Cerebellar nuclear complex (tissue), 1 donor: ENCODE measurements around the gene TULP4.

Experiments
- DNase-seq, 2 experiments: peaks; one replicate each; lab custom pipeline; 2025; lab: John Stamatoyannopoulos, UW

The TULP4 gene

DNA sequence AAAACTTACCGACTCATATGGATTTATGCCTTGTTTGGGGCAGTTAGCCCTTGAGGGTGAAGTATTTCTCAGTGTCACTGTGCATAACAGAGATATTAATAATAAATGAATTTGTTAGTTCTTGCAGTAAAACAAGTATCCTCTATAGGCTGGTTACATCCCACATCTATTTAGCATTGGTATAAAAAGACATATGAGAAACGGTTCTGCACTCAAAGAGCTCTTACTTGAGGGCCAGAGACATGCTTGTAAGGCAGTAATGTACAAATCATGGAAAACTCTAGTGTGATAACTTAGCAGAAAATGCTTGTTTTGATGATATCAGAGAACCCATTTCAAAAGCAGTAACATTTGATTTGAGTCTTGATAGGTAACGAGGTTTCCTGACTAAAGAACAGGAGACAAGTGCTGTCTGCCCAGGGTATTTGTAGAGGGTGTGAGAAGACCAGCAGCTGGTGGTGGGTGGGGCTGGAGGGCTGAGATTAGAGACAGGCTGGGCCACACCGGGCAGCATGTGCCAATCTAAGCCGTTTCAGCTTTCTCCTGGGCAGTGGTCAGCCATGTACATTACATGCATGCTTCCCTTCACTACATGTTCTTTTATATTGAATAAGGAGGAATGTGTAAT lies 46.3 kb downstream of the TULP4 start:
- peak in 1 of 2 experiments; percentile 11 for DNase-seq

- no peak for DNase-seq
Observed at GRCh38 chr6:158361068-158361467, 48.8 kb downstream of the TULP4 start.

DNA sequence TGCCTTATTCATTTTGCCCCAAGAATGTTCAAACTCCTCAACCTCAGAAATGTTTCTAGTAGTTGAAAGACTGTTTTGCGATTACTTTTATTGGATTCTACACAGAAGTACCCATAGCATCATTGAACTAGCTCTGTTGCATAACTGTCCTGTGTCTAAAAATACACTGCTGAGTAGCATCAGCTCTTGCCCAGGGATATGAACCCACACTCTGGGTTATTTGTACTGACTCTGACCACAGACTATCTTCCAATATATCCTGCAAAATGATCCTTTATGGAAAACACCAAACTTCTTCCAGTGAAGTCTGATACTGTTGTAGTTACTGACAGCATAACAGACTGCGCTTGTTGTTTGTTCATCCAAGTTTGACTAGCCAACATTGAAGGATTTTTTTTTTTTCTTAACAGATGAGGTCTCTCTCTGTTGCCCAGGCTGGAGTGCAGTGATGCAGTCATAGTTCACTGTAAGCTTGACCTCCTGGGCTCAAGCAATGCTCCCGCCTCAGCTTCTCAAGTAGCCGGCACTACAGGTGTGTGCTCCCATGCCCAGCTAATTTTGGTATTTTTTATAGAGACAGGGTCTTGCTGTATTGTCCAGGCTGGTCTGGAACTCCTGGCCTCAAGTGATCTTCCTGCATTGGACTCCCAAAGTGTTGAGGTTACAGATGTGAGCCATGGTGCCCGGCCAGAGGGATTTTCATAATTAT lies 49.9 kb downstream of the TULP4 start:
- DNase-seq, result peak; percentile 7 to 25

DNA sequence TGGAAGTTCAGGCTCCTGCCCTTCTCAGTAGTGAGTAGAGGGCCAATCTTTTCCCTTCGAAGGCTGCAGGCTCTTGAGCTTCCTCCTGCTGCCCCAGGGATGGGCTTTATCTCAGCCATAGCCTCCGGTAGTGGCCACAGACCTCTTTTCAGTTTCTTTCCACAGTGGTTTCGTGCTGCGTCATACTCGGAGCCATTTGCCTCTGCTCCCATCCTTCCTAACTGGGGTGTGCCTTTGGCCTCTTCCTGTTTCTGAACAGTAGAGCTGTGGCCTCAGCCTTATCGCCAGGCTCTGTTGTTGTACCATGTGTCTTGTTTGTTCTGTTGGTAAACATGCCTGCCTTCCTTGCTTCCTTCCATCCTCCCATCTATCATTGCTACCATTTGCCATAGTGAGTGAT lies 54.1 kb downstream of the TULP4 start:
- DNase-seq, result no peak

GRCh38 chr6:158367816-158368215 lies 55.6 kb downstream of the TULP4 start:
- no peak for DNase-seq

DNA sequence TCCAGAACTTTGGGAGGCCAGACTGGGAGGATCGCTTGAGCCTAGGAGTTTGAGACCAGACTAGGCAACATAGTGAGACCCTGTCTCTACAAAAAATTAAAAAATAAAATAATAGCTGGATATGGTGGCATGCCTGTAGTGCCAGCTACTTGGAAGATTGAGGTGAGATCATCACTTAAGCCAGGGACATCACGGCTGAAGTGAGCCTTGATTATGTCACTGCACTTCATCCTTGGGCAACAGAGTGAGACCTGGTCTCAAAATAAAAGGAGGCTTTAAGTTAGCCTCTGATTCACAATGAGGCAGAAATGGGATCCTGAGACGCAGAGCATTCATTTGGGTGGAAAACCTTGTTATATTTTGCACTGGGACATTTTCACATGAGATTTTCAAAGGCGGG lies 57.0 kb downstream of the TULP4 start:
- no peak for DNase-seq

GRCh38 chr6:158370805-158371204 lies 58.5 kb downstream of the TULP4 start:
- no peak for DNase-seq

- DNase-seq, result no peak
Observed at GRCh38 chr6:158371261-158371660, 59.0 kb downstream of the TULP4 start.

GRCh38 chr6:158372574-158372973 lies 60.3 kb downstream of the TULP4 start:
- DNase-seq, result no peak

DNA sequence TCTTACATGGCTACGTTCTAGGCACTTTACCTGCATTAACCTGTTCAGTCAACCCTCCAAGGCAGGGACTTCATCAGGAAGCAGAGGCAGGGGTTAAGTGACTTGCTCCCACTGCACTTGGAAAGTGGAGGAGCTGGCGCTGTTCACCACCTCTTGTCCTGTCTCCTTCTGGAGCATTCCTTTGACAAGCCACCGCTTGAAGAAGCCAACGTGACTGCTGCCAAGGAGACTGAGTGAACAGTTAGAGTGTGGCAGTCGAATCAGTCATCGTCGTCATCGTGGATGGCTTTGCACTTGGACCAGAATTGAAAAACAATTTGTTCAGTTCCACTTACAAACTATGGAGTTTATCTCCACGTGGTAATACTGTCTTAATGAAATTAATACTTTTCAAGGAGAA lies 60.9 kb downstream of the TULP4 start:
- no peak for DNase-seq

GRCh38 chr6:158374020-158374419 lies 61.8 kb downstream of the TULP4 start:
- no peak for DNase-seq

DNA sequence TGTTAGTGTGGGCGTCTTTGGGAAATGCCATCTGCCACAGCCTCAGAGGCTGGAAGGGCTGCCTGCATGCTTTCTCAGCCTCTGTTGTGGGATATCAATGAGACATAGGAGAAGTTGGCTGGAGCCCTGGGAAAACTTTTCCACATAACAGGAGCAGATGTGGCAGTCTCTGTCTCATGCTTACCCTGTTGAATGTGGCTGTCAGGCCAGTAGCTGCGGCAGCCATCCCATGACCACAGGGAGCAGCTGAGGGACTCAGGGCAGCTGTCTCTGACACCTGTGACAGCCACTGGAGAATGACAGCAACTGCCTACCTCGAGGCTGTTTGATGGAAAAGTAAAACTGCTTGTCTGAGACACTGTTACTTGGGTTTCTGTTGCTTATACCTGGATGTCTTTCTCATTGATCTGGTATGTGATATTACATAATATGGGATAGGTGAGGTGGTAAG lies 64.4 kb downstream of the TULP4 start:
- no peak for DNase-seq

DNA sequence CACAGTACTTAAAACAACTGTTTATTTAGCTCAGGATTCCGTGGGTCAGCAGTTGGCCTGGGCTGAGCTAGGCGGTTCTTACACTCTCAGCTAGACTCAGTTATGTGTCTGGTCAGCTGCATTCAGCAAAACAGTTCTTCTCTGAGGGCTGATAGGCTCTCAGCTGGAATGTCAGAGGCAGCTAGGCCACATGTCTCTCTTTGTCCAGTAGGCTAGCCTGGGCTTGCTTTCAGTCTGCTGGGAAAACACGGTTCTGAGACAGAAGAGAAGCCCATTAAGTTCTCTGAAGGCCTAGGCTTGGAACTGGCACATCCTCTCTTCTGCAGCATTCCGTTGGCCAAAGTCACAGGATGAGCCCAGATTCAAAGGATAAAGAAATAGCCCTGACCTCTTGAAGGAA lies 65.6 kb downstream of the TULP4 start:
- no peak for DNase-seq

GRCh38 chr6:158379336-158379735 lies 67.1 kb downstream of the TULP4 start:
- no peak for DNase-seq

GRCh38 chr6:158381214-158381613 lies 68.9 kb downstream of the TULP4 start:
- DNase-seq, result no peak

- no peak for DNase-seq
Observed at GRCh38 chr6:158382491-158382890, 70.2 kb downstream of the TULP4 start.

DNA sequence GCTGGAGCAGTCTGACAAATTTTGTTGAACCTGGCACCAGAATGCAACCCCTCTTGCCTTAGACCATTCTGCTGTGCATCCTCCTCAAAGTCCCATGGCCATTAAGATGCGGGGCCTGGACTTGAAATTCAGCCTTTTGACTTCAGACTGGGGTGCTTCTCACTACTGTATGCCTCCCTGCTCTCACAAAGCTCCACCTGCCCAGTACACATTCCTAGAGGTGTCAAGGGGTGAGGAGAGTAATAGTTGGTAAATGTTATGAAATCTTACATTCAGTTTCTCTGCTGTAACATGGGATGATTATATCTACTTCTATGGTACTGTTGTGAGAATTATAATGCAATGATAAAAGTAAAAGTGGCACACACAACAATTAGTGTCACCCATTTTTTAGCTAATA lies 70.8 kb downstream of the TULP4 start:
- DNase-seq, result no peak

DNA sequence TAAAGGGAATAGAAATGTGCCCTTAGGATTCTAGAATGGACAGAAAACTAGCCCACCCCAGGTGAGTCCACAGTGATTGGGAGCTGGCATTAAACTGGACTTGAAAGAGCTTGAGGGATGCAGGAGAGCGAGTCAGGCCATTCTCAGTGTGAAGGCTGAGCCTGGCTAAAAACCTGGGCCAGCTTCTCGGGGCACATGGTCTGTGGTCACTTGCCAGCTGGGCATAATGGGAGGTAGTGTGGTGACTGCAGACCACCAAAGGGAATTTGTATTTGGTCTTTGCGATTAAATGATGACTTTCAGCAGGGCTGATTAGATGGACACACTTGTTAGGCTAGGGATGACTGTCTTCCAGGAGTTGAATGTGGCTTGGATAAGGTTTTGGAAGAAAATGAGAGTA lies 71.3 kb downstream of the TULP4 start:
- DNase-seq, result no peak

DNA sequence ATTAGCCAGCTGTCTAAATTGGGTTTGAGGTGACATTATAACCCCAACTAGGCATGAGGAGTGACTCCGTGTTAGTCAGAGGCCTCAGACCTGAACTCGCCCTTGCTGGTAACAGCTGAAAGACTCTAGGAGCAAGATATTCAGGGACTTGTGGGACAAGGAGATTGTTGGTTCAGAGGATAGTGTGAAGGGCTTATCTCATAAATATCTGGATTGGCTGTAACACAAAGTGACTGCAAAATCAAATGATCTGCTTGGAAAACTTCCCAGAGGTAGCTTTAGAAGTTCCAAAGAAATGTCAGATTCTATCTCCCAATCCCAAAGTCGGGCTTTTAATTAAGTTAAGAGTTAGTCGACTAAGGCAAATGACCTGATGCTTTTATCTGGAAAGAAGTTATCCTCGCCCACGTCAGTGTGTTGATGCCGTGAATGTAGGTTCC lies 72.4 kb downstream of the TULP4 start:
- DNase-seq, result no peak

GRCh38 chr6:158387036-158387435 lies 74.8 kb downstream of the TULP4 start:
- no peak for DNase-seq

- DNase-seq, result no peak
Observed at GRCh38 chr6:158387578-158387977, 75.3 kb downstream of the TULP4 start.

DNA sequence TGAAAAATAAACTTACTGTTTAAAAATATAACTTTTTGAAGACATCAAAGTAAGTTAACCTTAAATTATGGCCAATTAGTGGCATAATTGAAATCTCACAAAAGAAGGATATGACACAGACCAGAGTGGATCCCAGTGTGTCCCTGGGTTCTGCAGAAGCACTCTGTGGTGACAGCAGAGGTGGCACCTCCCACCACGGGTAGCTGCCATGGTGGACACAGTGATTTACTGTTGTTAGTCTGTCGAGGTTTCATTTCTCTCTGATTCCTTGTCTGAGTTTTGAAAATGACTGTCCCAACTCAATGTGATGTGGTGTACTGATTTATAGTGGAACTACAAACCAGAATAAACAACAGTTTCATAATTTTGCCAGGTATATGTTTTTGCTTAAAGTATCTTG lies 76.5 kb downstream of the TULP4 start:
- no peak for DNase-seq

DNA sequence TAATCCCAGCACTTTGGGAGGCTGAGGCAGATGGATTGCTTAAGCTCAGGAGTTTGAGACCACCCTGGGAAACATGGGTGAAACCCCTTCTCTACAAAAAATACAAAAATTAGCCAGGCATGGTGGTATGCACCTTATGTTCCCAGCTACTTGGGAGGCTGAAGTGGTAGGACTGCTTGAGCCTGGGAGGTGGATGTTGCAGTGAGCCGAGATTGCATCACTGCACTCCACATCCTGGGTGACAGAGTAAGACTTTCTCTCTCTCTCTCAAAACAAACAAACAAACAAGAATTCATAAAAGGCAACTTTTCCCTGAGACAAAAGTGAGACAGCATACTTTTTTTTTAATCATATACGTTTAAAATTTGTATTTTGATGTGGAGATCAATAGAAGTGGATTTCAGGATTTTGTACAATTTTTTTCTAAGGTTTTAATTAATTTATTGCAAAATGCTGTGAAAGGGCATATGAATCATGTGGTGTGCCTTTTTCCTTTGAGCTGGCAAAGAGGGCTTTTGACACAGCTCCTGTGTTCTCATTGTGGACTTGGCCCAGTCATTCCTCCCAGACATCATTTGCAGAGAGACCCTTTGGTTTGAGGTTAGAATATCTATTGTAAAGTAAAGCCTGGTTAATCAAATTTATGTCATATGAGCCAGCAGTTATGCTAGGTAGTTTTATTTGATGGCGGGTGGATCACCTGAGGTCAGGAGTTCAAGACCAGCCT lies 77.1 kb downstream of the TULP4 start:
- no peak for DNase-seq
